GM18526 (cell line): ENCODE measurements around the gene STAT5B.

Source experiments
- POLR2A ChIP-seq: IDR thresholded peaks from 3 replicates; pipeline ENCODE4 v1.6.1; 2011; ENCODE audit not compliant: insufficient read length; ENCODE audit errors: extremely low read depth

Gene STAT5B

GRCh38 chr17:42276609-42277341 lies 584 bp upstream of the STAT5B start:
- no peak for TF ChIP-seq POLR2A

- TF ChIP-seq POLR2A, result no peak
Observed at GRCh38 chr17:42275527-42276358, 448 bp downstream of the STAT5B start.

- no peak for TF ChIP-seq POLR2A
Observed at GRCh38 chr17:42274812-42275526, 1.2 kb downstream of the STAT5B start.

- TF ChIP-seq POLR2A, result no peak
Observed at GRCh38 chr17:42274253-42274542, 2.0 kb downstream of the STAT5B start.

GRCh38 chr17:42273474-42274252 lies 2.5 kb downstream of the STAT5B start:
- TF ChIP-seq POLR2A, result no peak

- no peak for TF ChIP-seq POLR2A
Observed at GRCh38 chr17:42272162-42272907, 3.9 kb downstream of the STAT5B start.

GRCh38 chr17:42271779-42272035 lies 4.5 kb downstream of the STAT5B start:
- no peak for TF ChIP-seq POLR2A

- no peak for TF ChIP-seq POLR2A
Observed at GRCh38 chr17:42271006-42271778, 5.0 kb downstream of the STAT5B start.

GRCh38 chr17:42270596-42270995 lies 5.6 kb downstream of the STAT5B start:
- TF ChIP-seq POLR2A, result no peak

GRCh38 chr17:42270170-42270535 lies 6.0 kb downstream of the STAT5B start:
- TF ChIP-seq POLR2A, result no peak

- TF ChIP-seq POLR2A, result no peak
Observed at GRCh38 chr17:42268236-42268635, 8.0 kb downstream of the STAT5B start.

GRCh38 chr17:42266918-42267766 lies 9.0 kb downstream of the STAT5B start:
- TF ChIP-seq POLR2A, result no peak

GRCh38 chr17:42266462-42266861 lies 9.7 kb downstream of the STAT5B start:
- no peak for TF ChIP-seq POLR2A
